C4-2B (cell line): ENCODE measurements around the gene COL2A1.

ENCODE experiments used
- ZFX ChIP-seq: fragments of 450-650 bp; IDR thresholded peaks from 2 replicates; pipeline ENCODE4 v1.6.1; 2017
- TF ChIP-seq, protein P1 (sequence below): fragments of 450-650 bp; conservative IDR thresholded peaks from 2 replicates; pipeline ENCODE4 v1.5.1; 2017; ENCODE audit warnings: mild to moderate bottlenecking

DNA sequence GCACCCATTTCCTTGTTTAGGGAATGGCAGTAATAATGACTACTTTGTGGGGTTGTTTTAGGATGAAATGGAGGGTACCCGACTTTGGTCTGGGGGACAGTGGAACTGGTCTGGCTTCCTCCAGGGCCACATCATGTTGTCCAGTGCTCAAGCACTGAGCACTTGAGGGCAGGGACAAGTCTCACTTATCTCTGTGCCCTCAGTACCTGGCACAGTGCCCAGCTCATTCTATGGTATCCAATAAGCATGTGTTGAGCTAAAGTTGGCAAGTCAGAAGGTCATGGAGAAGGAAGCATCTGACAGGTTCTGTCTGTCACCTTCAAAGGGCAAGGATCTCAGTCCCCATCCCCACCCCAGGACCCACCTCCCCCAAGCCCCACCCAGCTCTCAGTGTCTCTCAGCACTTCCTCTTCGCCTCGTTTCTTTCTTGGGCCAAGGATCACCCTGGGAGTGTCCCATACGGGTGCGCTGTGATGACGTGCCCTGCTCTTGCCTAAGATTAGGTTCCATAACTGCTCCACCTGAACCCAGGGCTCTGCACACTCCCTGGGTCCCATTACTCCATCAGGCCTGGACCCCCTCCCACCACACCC lies 65.2 kb downstream of the COL2A1 start:
- TF ChIP-seq, protein P1, sequence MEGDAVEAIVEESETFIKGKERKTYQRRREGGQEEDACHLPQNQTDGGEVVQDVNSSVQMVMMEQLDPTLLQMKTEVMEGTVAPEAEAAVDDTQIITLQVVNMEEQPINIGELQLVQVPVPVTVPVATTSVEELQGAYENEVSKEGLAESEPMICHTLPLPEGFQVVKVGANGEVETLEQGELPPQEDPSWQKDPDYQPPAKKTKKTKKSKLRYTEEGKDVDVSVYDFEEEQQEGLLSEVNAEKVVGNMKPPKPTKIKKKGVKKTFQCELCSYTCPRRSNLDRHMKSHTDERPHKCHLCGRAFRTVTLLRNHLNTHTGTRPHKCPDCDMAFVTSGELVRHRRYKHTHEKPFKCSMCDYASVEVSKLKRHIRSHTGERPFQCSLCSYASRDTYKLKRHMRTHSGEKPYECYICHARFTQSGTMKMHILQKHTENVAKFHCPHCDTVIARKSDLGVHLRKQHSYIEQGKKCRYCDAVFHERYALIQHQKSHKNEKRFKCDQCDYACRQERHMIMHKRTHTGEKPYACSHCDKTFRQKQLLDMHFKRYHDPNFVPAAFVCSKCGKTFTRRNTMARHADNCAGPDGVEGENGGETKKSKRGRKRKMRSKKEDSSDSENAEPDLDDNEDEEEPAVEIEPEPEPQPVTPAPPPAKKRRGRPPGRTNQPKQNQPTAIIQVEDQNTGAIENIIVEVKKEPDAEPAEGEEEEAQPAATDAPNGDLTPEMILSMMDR: no peak
- TF ChIP-seq ZFX: no peak
